Stimulated activated naive CD8-positive, alpha-beta T cell treated with anti-CD3 and anti-CD28 coated beads, Interleukin-15, Interleukin-2, amounts not matched to agents 100 ng/mL and 50 ng/mL, for 24 hours (primary cell): Measurements from ENCODE around the gene PCDH9.

Source experiments
- H3K27ac Mint-ChIP-seq: one replicate; pipeline ENCODE4 v1.8.0; 2021; ENCODE audit warnings: mild to moderate bottlenecking, mixed read lengths
- H3K27me3 Mint-ChIP-seq: one replicate; pipeline ENCODE4 v1.8.0; 2021; ENCODE audit warnings: mixed read lengths
- H3K36me3 Mint-ChIP-seq: one replicate; pipeline ENCODE4 v1.8.0; 2021; ENCODE audit warnings: low read depth, mixed read lengths
- H3K4me1 Mint-ChIP-seq: one replicate; pipeline ENCODE4 v1.8.0; 2021; ENCODE audit warnings: low read depth, mixed read lengths
- H3K4me3 Mint-ChIP-seq: one replicate; pipeline ENCODE4 v1.8.0; 2021; ENCODE audit warnings: mild to moderate bottlenecking, mixed read lengths
- H3K9me3 Mint-ChIP-seq: one replicate; pipeline ENCODE4 v1.8.0; 2021; ENCODE audit warnings: mixed read lengths

The PCDH9 gene

GRCh38 chr13:66995203-66995611 lies 234.9 kb downstream of the PCDH9 start:
- no peaks in the 10 kb centered on the region for H3K36me3 Mint-ChIP-seq
- H3K27me3 Mint-ChIP-seq, result no peaks in the 10 kb centered on the region
- H3K9me3 Mint-ChIP-seq, result peaks cover 4% of the 10 kb centered on the region
- no peak overlapping the region for H3K27ac Mint-ChIP-seq
- no peak overlapping the region for H3K4me3 Mint-ChIP-seq
- H3K4me1 Mint-ChIP-seq, result no peaks in the 10 kb centered on the region

DNA sequence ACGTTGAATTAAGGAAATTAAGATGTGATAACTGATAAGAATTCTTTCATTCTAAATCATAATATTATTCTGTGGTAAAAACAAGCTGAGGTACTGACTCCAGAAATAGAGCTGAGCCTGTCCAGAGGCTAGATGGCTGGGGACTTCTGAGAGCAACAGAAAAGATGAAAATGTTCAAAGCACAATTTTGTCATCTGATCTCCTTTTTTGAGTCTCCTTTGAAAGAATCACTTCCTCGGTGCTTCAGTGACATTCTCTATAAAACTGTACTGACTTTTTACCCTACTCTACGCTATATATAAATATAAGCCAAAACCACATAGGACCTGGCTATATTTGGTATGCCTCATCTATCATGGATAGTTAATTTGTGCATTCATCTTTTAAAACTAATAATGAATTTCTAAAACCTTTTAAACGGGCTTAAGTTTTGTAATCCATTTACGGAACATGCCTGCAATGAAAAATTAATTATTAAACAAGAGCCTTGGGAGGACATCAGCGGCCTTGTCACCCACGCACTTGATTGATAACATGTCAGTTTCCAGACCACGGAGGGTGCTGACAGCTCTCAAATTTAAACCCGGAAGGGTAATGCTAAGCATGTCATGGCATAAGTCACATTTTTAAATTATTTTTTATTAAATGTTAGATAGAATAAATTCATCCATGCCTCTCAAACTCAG lies 235.5 kb downstream of the PCDH9 start:
- H3K9me3 Mint-ChIP-seq, result peaks cover 4% of the 10 kb centered on the region
- no peaks in the 10 kb centered on the region for H3K27me3 Mint-ChIP-seq
- H3K4me1 Mint-ChIP-seq, result no peaks in the 10 kb centered on the region
- no peak overlapping the region for H3K27ac Mint-ChIP-seq
- H3K4me3 Mint-ChIP-seq, result no peak overlapping the region
- no peaks in the 10 kb centered on the region for H3K36me3 Mint-ChIP-seq

GRCh38 chr13:66994097-66994496 lies 236.0 kb downstream of the PCDH9 start:
- no peaks in the 10 kb centered on the region for H3K36me3 Mint-ChIP-seq
- H3K27ac Mint-ChIP-seq, result no peak overlapping the region
- H3K4me1 Mint-ChIP-seq, result no peaks in the 10 kb centered on the region
- peak overlapping the region; percentile 0 for H3K4me3 Mint-ChIP-seq
- H3K9me3 Mint-ChIP-seq, result peaks cover 4% of the 10 kb centered on the region
- H3K27me3 Mint-ChIP-seq, result no peaks in the 10 kb centered on the region

- no peak overlapping the region for H3K4me3 Mint-ChIP-seq
- H3K27ac Mint-ChIP-seq, result no peak overlapping the region
- no peaks in the 10 kb centered on the region for H3K9me3 Mint-ChIP-seq
- H3K4me1 Mint-ChIP-seq, result no peaks in the 10 kb centered on the region
- H3K36me3 Mint-ChIP-seq, result no peaks in the 10 kb centered on the region
- no peaks in the 10 kb centered on the region for H3K27me3 Mint-ChIP-seq
Observed at GRCh38 chr13:66992719-66993118, 237.4 kb downstream of the PCDH9 start.

GRCh38 chr13:66992183-66992582 lies 238.0 kb downstream of the PCDH9 start:
- Mint-ChIP-seq H3K27ac (no peak overlapping the region), H3K27me3 (no peaks in the 10 kb centered on the region), H3K4me1 (no peaks in the 10 kb centered on the region), H3K36me3 (no peaks in the 10 kb centered on the region), H3K4me3 (no peak overlapping the region), H3K9me3 (no peaks in the 10 kb centered on the region)

DNA sequence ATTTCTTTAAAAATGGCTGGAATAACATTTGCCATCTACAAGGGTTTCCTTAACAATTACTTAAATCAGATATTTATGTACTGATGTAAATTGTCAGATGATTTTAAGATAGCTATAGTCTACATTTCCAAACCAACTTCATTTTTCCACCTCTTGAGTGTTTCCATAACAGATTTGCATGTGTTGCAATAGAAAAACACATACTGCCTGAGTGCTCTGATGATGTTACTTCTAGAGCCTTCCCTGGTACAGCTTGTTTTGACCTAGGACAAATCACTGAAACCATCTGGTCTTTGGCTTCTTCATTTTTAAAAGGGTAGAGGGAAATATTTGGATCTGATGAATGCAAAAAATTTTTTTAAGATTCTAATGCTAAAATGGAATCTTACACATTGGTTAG lies 245.9 kb downstream of the PCDH9 start:
- H3K27ac Mint-ChIP-seq, result no peak overlapping the region
- no peaks in the 10 kb centered on the region for H3K9me3 Mint-ChIP-seq
- H3K27me3 Mint-ChIP-seq, result no peaks in the 10 kb centered on the region
- no peaks in the 10 kb centered on the region for H3K36me3 Mint-ChIP-seq
- H3K4me1 Mint-ChIP-seq, result no peaks in the 10 kb centered on the region
- no peak overlapping the region for H3K4me3 Mint-ChIP-seq

GRCh38 chr13:66981912-66982311 lies 248.2 kb downstream of the PCDH9 start:
- no peaks in the 10 kb centered on the region for H3K4me1 Mint-ChIP-seq
- H3K36me3 Mint-ChIP-seq, result no peaks in the 10 kb centered on the region
- no peak overlapping the region for H3K27ac Mint-ChIP-seq
- H3K4me3 Mint-ChIP-seq, result no peak overlapping the region
- no peaks in the 10 kb centered on the region for H3K27me3 Mint-ChIP-seq
- H3K9me3 Mint-ChIP-seq, result no peaks in the 10 kb centered on the region

- Mint-ChIP-seq H3K27me3 (no peaks in the 10 kb centered on the region), H3K36me3 (no peaks in the 10 kb centered on the region), H3K27ac (no peak overlapping the region), H3K4me1 (no peaks in the 10 kb centered on the region), H3K9me3 (no peaks in the 10 kb centered on the region), H3K4me3 (no peak overlapping the region)
Observed at GRCh38 chr13:66977161-66977560, 253.0 kb downstream of the PCDH9 start.

DNA sequence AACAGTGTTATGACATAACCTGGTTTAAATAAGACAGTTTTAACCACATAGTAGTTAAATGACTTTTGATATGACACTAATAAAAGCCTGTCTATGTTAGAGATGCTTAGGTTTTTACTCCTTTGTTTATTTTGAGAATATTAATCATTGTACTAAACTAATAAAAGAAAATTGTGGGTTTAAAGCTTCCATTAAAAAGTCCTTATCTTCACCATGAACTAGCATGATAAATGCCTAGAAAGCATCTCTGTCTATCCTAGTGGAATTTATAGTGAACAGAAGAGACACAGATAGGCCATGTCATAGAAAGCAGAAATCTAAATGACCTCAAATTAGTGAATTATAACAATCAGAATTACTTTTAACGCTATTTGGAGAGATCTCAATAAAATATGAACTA lies 255.2 kb downstream of the PCDH9 start:
- Mint-ChIP-seq H3K27ac (no peak overlapping the region), H3K27me3 (no peaks in the 10 kb centered on the region), H3K4me3 (no peak overlapping the region), H3K36me3 (no peaks in the 10 kb centered on the region), H3K4me1 (no peaks in the 10 kb centered on the region), H3K9me3 (no peaks in the 10 kb centered on the region)

DNA sequence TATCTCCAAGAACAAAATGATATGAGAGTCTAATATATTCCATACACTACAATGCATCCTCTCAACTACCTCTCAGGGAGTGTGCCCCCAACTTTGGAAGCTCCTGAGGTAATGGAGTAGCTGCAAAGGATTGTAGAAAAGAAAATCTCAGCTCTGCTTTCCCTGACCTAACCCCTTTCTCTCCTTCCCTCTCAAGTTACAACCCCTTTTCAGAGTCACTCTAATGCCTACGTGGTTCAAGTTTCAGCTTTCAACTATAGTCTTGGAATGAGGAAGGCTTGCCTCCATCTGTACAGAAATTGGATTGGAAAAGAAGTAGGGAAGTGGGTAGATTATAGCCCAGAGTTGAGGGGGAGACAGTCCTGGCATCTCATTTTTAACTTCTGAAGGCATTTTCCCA lies 256.0 kb downstream of the PCDH9 start:
- Mint-ChIP-seq H3K9me3 (no peaks in the 10 kb centered on the region), H3K36me3 (no peaks in the 10 kb centered on the region), H3K4me3 (no peak overlapping the region), H3K27ac (no peak overlapping the region), H3K27me3 (no peaks in the 10 kb centered on the region), H3K4me1 (no peaks in the 10 kb centered on the region)

GRCh38 chr13:66972659-66973058 lies 257.5 kb downstream of the PCDH9 start:
- Mint-ChIP-seq H3K36me3 (no peaks in the 10 kb centered on the region), H3K27ac (no peak overlapping the region), H3K4me3 (no peak overlapping the region), H3K27me3 (no peaks in the 10 kb centered on the region), H3K9me3 (no peaks in the 10 kb centered on the region), H3K4me1 (no peaks in the 10 kb centered on the region)

- Mint-ChIP-seq H3K27ac (no peak overlapping the region), H3K27me3 (no peaks in the 10 kb centered on the region), H3K4me3 (no peak overlapping the region), H3K4me1 (no peaks in the 10 kb centered on the region), H3K36me3 (no peaks in the 10 kb centered on the region), H3K9me3 (no peaks in the 10 kb centered on the region)
Observed at GRCh38 chr13:66971004-66971403, 259.1 kb downstream of the PCDH9 start.

GRCh38 chr13:66969291-66969690 lies 260.8 kb downstream of the PCDH9 start:
- Mint-ChIP-seq H3K4me3 (no peak overlapping the region), H3K27ac (no peak overlapping the region), H3K36me3 (no peaks in the 10 kb centered on the region), H3K9me3 (no peaks in the 10 kb centered on the region), H3K4me1 (no peaks in the 10 kb centered on the region), H3K27me3 (no peaks in the 10 kb centered on the region)

DNA sequence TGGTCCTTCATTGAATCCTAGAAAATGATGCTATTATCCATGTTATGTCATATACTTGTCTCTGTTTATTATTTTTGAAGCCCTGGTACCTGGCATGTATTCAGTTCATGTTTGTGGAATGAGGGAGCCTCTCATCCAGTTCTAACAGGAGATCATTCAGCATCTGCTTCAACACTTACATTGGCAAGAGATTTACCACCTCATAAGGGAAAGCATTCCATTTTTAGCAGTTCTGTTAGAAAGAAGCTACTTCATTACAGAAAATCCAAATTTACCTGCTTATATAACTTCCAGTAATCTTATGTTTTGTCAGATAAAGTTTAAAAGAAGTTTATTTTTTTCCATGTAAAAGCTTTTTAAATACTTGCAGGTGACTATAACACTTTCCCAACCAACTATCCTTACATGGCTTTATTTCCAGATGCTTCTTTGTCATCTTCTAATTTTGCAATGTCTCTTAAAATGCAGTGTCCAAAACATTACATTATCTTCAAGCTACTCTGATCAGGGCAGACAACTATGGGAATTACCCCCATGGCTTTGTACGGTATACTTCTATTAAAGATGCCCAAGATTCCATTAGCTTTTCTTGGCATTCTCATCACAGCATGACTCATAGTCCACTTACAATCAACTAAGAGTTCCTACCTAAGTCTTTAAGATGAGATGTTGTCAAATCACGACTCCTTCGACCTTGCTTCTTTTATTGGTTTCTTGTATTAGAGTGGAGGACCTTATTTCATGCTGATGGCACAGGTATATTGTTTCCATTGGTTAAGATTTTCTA lies 262.1 kb downstream of the PCDH9 start:
- Mint-ChIP-seq H3K4me1 (no peaks in the 10 kb centered on the region), H3K27ac (no peak overlapping the region), H3K4me3 (no peak overlapping the region), H3K36me3 (no peaks in the 10 kb centered on the region), H3K27me3 (no peaks in the 10 kb centered on the region), H3K9me3 (no peaks in the 10 kb centered on the region)

DNA sequence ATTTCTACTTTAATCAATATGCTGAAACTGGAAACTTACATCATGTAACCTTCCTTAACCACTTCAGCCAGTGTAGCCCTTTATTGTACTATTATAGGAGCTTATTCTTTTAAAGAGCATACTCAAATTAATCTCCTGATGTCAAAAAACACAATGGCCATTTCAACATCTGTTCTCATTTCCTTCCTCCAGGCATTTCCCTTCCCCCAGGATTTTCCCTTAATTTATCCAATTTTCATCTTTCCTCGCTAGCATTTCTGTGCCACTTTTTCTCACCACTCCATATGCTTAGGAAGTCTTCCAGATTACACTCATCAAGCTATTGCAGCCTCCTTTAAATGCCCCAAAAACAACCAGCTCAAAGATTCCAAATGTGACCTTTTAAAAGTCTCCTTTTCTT lies 265.0 kb downstream of the PCDH9 start:
- Mint-ChIP-seq H3K36me3 (no peaks in the 10 kb centered on the region), H3K4me3 (no peak overlapping the region), H3K4me1 (no peaks in the 10 kb centered on the region), H3K27ac (no peak overlapping the region), H3K27me3 (no peaks in the 10 kb centered on the region), H3K9me3 (no peaks in the 10 kb centered on the region)

DNA sequence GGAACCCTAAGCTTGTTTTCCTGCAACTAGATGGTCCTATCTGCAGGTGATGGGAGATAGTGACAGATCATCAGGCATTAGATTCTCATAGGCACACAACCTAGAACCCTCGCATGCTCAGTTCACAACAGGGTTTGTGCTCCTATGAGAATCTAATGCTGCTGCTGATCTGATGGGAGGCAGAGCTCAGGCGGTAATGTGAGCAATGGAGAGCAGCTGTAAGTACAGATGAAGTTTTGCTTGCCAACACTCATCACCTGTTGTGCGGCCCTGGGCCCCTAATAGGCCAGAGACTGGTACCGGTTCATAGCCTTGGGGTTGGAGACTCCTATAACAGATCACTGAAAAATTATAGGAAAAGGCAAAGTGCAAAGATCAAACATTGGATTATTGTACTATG lies 267.2 kb downstream of the PCDH9 start:
- H3K9me3 Mint-ChIP-seq, result no peaks in the 10 kb centered on the region
- no peak overlapping the region for H3K27ac Mint-ChIP-seq

More for the DNA sequence above, 267.2 kb downstream of the PCDH9 start:
- no peak overlapping the region for H3K4me3 Mint-ChIP-seq
- no peaks in the 10 kb centered on the region for H3K27me3 Mint-ChIP-seq
- H3K4me1 Mint-ChIP-seq, result peaks cover 4% of the 10 kb centered on the region
- no peaks in the 10 kb centered on the region for H3K36me3 Mint-ChIP-seq
